ENCODE measurements around the gene PPY.

DNA sequence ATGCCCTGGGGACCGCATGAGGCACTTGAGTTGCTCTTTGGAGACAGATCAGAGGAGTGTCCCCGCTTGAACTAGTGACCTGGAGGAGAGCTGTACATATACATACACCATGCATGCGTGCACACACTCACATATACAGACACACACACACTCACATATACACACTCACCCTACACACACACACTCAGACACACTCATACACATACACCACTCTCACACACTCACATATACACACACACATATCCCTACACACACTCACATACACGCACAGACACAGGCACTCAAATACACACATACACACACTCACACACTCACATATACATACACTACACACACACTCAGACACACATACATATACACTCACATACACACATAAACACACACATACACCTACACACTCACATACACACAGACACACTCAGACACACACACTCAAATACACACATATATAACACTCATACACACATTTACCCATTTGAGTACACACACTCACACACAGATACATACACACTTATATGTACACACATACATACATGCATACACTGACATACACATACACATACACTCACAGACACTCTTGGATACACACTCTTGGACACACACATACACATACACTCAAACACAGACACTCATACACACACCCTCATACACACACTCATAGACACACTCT is 29.5 kb downstream of the PPY start:
- TF ChIP-seq POLR2A (IDR thresholded peaks at IDR 0.05) = no peak
- TF ChIP-seq, protein P1, sequence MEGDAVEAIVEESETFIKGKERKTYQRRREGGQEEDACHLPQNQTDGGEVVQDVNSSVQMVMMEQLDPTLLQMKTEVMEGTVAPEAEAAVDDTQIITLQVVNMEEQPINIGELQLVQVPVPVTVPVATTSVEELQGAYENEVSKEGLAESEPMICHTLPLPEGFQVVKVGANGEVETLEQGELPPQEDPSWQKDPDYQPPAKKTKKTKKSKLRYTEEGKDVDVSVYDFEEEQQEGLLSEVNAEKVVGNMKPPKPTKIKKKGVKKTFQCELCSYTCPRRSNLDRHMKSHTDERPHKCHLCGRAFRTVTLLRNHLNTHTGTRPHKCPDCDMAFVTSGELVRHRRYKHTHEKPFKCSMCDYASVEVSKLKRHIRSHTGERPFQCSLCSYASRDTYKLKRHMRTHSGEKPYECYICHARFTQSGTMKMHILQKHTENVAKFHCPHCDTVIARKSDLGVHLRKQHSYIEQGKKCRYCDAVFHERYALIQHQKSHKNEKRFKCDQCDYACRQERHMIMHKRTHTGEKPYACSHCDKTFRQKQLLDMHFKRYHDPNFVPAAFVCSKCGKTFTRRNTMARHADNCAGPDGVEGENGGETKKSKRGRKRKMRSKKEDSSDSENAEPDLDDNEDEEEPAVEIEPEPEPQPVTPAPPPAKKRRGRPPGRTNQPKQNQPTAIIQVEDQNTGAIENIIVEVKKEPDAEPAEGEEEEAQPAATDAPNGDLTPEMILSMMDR (IDR thresholded peaks at IDR 0.05) = no peak
